SK-N-SH treated with all-trans-retinoic acid at 6 μM for 48 hours (cell line): Measurements from ENCODE around the gene SEPTIN1.

Source experiments
- CSDC2 ChIP-seq: fragments of 250-450 bp; sonication (Bioruptor Pico); IDR thresholded peaks from 2 replicates; pipeline ENCODE4 v1.5.0; 2020; ENCODE audit warnings: mild to moderate bottlenecking, moderate library complexity
- TOX ChIP-seq: fragments of 250-450 bp; sonication (Bioruptor Pico); IDR thresholded peaks from 2 replicates; pipeline ENCODE4 v1.8.0; 2021; ENCODE audit warnings: mild to moderate bottlenecking, moderate library complexity, borderline replicate concordance
- ZC3H10 ChIP-seq: fragments of 250-450 bp; sonication (Bioruptor Pico); IDR thresholded peaks from 2 replicates; pipeline ENCODE4 v1.5.1; 2021; ENCODE audit warnings: mild to moderate bottlenecking, moderate library complexity
- ZNF565 ChIP-seq: fragments of 450-650 bp; formaldehyde crosslinking; conservative IDR thresholded peaks from 2 replicates; pipeline ENCODE4 v1.5.0; 2020; ENCODE audit warnings: low read depth, mild to moderate bottlenecking, moderate library complexity
- ZNF70 ChIP-seq: fragments of 450-650 bp; formaldehyde crosslinking; IDR thresholded peaks from 2 replicates; pipeline ENCODE4 v1.5.0; 2020; ENCODE audit warnings: mild to moderate bottlenecking, moderate library complexity
- ZNF8 ChIP-seq: fragments of 450-650 bp; formaldehyde crosslinking; IDR thresholded peaks from 2 replicates; pipeline ENCODE4 v1.5.0; 2020; ENCODE audit warnings: mild to moderate bottlenecking, moderate library complexity
- TF ChIP-seq, protein P1 (sequence below): fragments of 250-450 bp; sonication (Bioruptor Pico); IDR thresholded peaks from 2 replicates; pipeline ENCODE4 v1.5.1; 2020; ENCODE audit warnings: low read depth, mild to moderate bottlenecking, moderate library complexity
- TF ChIP-seq, protein P2 (sequence below): fragments of 250-450 bp; sonication (Bioruptor Pico); IDR thresholded peaks from 2 replicates; pipeline ENCODE4 v1.8.0; 2020; ENCODE audit warnings: mild to moderate bottlenecking, moderate library complexity, borderline replicate concordance
- TF ChIP-seq, protein P3 (sequence below): fragments of 250-450 bp; sonication (Bioruptor Pico); IDR thresholded peaks from 2 replicates; pipeline ENCODE4 v1.5.1; 2021; ENCODE audit warnings: mild to moderate bottlenecking, moderate library complexity

DNA sequence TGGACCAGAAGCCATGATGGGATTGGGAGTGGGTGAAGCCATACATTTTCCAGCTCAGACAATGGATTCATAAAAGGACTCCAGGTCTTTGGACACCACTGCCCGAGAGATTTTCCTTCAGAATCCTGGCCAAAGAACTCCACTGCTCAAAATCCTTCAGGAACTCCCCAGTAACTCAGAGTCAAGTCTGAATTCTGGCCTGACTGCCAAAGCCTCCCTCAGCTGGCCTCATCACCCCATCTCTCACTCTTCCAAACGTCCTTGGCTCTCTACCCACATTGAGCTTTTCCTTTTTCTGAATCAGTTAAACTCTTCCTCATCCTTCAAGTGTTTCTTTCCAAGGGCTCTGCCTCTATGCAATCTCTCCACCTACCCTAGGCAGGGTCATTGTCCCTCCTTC is 1.2 kb upstream of the SEPTIN1 start:
- TF ChIP-seq ZNF70 (CRISPR knock-in tag) (no peak), ZC3H10 (CRISPR knock-in tag) (no peak), CSDC2 (no peak), TOX (CRISPR knock-in tag) (no peak), ZNF8 (no peak), ZNF565 (CRISPR knock-in tag) (no peak)
- TF ChIP-seq, protein P1, sequence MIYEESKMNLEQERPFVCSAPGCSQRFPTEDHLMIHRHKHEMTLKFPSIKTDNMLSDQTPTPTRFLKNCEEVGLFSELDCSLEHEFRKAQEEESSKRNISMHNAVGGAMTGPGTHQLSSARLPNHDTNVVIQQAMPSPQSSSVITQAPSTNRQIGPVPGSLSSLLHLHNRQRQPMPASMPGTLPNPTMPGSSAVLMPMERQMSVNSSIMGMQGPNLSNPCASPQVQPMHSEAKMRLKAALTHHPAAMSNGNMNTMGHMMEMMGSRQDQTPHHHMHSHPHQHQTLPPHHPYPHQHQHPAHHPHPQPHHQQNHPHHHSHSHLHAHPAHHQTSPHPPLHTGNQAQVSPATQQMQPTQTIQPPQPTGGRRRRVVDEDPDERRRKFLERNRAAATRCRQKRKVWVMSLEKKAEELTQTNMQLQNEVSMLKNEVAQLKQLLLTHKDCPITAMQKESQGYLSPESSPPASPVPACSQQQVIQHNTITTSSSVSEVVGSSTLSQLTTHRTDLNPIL (CRISPR knock-in tag), result no peak
- TF ChIP-seq, protein P2, sequence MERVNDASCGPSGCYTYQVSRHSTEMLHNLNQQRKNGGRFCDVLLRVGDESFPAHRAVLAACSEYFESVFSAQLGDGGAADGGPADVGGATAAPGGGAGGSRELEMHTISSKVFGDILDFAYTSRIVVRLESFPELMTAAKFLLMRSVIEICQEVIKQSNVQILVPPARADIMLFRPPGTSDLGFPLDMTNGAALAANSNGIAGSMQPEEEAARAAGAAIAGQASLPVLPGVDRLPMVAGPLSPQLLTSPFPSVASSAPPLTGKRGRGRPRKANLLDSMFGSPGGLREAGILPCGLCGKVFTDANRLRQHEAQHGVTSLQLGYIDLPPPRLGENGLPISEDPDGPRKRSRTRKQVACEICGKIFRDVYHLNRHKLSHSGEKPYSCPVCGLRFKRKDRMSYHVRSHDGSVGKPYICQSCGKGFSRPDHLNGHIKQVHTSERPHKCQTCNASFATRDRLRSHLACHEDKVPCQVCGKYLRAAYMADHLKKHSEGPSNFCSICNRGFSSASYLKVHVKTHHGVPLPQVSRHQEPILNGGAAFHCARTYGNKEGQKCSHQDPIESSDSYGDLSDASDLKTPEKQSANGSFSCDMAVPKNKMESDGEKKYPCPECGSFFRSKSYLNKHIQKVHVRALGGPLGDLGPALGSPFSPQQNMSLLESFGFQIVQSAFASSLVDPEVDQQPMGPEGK (CRISPR knock-in tag), result no peak
- TF ChIP-seq, protein P3, sequence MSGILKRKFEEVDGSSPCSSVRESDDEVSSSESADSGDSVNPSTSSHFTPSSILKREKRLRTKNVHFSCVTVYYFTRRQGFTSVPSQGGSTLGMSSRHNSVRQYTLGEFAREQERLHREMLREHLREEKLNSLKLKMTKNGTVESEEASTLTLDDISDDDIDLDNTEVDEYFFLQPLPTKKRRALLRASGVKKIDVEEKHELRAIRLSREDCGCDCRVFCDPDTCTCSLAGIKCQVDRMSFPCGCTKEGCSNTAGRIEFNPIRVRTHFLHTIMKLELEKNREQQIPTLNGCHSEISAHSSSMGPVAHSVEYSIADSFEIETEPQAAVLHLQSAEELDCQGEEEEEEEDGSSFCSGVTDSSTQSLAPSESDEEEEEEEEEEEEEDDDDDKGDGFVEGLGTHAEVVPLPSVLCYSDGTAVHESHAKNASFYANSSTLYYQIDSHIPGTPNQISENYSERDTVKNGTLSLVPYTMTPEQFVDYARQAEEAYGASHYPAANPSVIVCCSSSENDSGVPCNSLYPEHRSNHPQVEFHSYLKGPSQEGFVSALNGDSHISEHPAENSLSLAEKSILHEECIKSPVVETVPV (CRISPR knock-in tag), result no peak
